ENCODE measurements around the gene PKD1L1.

DNA sequence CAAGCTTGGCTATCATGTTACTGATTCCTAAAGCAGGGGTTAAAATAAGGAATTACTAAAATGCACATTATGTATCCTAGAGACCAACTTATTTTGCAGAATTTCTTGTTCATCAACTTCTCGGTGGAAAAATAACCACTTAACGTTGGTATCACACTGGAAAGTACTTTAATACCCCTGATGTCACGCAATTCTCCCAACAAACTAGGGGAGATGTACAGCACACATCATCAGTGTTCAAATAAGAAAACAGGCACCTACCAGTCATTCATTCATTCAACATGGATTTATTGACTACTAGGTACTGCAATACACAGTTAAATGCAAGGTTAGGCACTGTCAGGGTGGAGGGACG, 30.5 kb upstream of the PKD1L1 start:
- no peak for TF ChIP-seq RAD21 (IDR thresholded peaks at IDR 0.05; ENCODE audit: low read depth)
- TF ChIP-seq POLR2A (IDR thresholded peaks at IDR 0.05; ENCODE audit: borderline replicate concordance, extremely low read depth, insufficient read depth, insufficient read length) = no peak
- no peak for TF ChIP-seq ZNF274 (IDR thresholded peaks at IDR 0.05; ENCODE audit: low read depth, low read length)
- TF ChIP-seq CEBPB (IDR thresholded peaks at IDR 0.05; ENCODE audit: low read depth) = no peak
- TF ChIP-seq ZFX (IDR thresholded peaks at IDR 0.05) = no peak
- no peak for TF ChIP-seq EZH2 (IDR thresholded peaks at IDR 0.05)
- TF ChIP-seq, protein P1, sequence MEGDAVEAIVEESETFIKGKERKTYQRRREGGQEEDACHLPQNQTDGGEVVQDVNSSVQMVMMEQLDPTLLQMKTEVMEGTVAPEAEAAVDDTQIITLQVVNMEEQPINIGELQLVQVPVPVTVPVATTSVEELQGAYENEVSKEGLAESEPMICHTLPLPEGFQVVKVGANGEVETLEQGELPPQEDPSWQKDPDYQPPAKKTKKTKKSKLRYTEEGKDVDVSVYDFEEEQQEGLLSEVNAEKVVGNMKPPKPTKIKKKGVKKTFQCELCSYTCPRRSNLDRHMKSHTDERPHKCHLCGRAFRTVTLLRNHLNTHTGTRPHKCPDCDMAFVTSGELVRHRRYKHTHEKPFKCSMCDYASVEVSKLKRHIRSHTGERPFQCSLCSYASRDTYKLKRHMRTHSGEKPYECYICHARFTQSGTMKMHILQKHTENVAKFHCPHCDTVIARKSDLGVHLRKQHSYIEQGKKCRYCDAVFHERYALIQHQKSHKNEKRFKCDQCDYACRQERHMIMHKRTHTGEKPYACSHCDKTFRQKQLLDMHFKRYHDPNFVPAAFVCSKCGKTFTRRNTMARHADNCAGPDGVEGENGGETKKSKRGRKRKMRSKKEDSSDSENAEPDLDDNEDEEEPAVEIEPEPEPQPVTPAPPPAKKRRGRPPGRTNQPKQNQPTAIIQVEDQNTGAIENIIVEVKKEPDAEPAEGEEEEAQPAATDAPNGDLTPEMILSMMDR (IDR thresholded peaks at IDR 0.05 in 2 of 3, conservative IDR thresholded peaks at IDR 0.05 in 1 of 3; ENCODE audit: borderline replicate concordance in 1 of 3, insufficient read depth in 1 of 3, low read depth in 2 of 3, low read length in 2 of 3) = no peak
- TF ChIP-seq POLR2AphosphoS5 (IDR thresholded peaks at IDR 0.05; ENCODE audit: low read depth, low read length) = no peak
- no peak for TF ChIP-seq EZH2phosphoT487 (IDR thresholded peaks at IDR 0.05; ENCODE audit: borderline replicate concordance)
- TF ChIP-seq, protein P2, sequence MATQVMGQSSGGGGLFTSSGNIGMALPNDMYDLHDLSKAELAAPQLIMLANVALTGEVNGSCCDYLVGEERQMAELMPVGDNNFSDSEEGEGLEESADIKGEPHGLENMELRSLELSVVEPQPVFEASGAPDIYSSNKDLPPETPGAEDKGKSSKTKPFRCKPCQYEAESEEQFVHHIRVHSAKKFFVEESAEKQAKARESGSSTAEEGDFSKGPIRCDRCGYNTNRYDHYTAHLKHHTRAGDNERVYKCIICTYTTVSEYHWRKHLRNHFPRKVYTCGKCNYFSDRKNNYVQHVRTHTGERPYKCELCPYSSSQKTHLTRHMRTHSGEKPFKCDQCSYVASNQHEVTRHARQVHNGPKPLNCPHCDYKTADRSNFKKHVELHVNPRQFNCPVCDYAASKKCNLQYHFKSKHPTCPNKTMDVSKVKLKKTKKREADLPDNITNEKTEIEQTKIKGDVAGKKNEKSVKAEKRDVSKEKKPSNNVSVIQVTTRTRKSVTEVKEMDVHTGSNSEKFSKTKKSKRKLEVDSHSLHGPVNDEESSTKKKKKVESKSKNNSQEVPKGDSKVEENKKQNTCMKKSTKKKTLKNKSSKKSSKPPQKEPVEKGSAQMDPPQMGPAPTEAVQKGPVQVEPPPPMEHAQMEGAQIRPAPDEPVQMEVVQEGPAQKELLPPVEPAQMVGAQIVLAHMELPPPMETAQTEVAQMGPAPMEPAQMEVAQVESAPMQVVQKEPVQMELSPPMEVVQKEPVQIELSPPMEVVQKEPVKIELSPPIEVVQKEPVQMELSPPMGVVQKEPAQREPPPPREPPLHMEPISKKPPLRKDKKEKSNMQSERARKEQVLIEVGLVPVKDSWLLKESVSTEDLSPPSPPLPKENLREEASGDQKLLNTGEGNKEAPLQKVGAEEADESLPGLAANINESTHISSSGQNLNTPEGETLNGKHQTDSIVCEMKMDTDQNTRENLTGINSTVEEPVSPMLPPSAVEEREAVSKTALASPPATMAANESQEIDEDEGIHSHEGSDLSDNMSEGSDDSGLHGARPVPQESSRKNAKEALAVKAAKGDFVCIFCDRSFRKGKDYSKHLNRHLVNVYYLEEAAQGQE (IDR thresholded peaks at IDR 0.05; ENCODE audit: low read depth) = no peak

Measured in HCT116 (cell line).